Neural progenitor cell (in vitro differentiated cells): Measurements from ENCODE around the gene ZIC4. TPM values are rescaled to one million over a fixed set of nuclear protein-coding genes. Genes with fewer than 3 reads are reported as not detected.

ENCODE experiments used
- DNase-seq: peaks from one replicate; pipeline ENCODE4 v3.0.0-alpha.2; 2016; ENCODE audit warnings: low spot score
- H2AFZ ChIP-seq: fragments of 200-600 bp; sonication (generic); replicated peaks from 2 replicates; pipeline ENCODE4 v1.6.1; 2016; ENCODE audit warnings: antibody characterized with exemption
- H3F3A ChIP-seq: fragments of 200-600 bp; sonication (generic); 2 replicates; pipeline ENCODE4 v1.6.1; 2016; ENCODE audit warnings: antibody characterized with exemption, low read depth
- H3K27ac ChIP-seq: fragments of 200-600 bp; sonication (generic); 2 replicates; pipeline ENCODE4 v1.5.1; 2016; ENCODE audit warnings: mild to moderate bottlenecking
- H3K27me3 ChIP-seq: fragments of 200-600 bp; sonication (generic); 2 replicates; pipeline ENCODE4 v1.6.1; 2016; ENCODE audit warnings: mild to moderate bottlenecking, moderate library complexity
- H3K36me3 ChIP-seq: fragments of 200-600 bp; sonication (generic); 2 replicates; pipeline ENCODE4 v1.5.1; 2016
- H3K4me1 ChIP-seq: fragments of 200-600 bp; sonication (generic); 2 replicates; pipeline ENCODE4 v1.6.1; 2016; ENCODE audit warnings: mixed run types
- H3K4me2 ChIP-seq: fragments of 200-600 bp; sonication (generic); 2 replicates; pipeline ENCODE4 v1.6.1; 2016
- H3K4me3 ChIP-seq: fragments of 200-600 bp; sonication (generic); 2 replicates; pipeline ENCODE4 v1.5.1; 2016
- H3K79me2 ChIP-seq: fragments of 200-600 bp; sonication (generic); 2 replicates; pipeline ENCODE4 v1.6.1; 2016; ENCODE audit warnings: low read depth
- H3K9ac ChIP-seq: fragments of 200-600 bp; sonication (generic); 2 replicates; pipeline ENCODE4 v1.6.1; 2016
- H3K9me3 ChIP-seq: fragments of 200-600 bp; sonication (generic); 2 replicates; pipeline ENCODE4 v1.5.1; 2016; ENCODE audit warnings: low read depth
- H4K20me1 ChIP-seq: fragments of 200-600 bp; sonication (generic); 2 replicates; pipeline ENCODE4 v1.6.1; 2016; ENCODE audit warnings: low read depth
- H3K27ac Mint-ChIP-seq: 3 replicates; pipeline ENCODE4 v1.8.0; 2021; ENCODE audit warnings: mixed read lengths
- H3K27me3 Mint-ChIP-seq: 2 replicates; pipeline ENCODE4 v1.8.0; 2022; ENCODE audit warnings: low read depth, mild to moderate bottlenecking, inconsistent platforms, moderate library complexity, mixed read lengths; ENCODE audit not compliant: insufficient read depth
- H3K36me3 Mint-ChIP-seq: 3 replicates; pipeline ENCODE4 v1.8.0; 2021; ENCODE audit warnings: mixed read lengths
- H3K4me1 Mint-ChIP-seq: 3 replicates; pipeline ENCODE4 v1.8.0; 2021; ENCODE audit warnings: mixed read lengths
- H3K4me3 Mint-ChIP-seq: 3 replicates; pipeline ENCODE4 v1.8.0; 2021; ENCODE audit warnings: mild to moderate bottlenecking, moderate library complexity, mixed read lengths
- H3K9me3 Mint-ChIP-seq: 3 replicates; pipeline ENCODE4 v1.8.0; 2020; ENCODE audit warnings: mixed read lengths
- EZH2 ChIP-seq: fragments of 200-600 bp; sonication (generic); IDR thresholded peaks from 2 replicates; pipeline ENCODE4 v1.6.1; 2017; ENCODE audit warnings: antibody characterized with exemption, mild to moderate bottlenecking, moderate library complexity
- EZH2phosphoT487 ChIP-seq: fragments of 200-600 bp; sonication (generic); IDR thresholded peaks from 2 replicates; pipeline ENCODE4 v1.6.1; 2017; ENCODE audit warnings: antibody characterized with exemption
- total RNA-seq: library from RNA; depleted of rRNA; stranded (reverse); fragments of >200 nt; gene quantifications from 2 replicates; pipeline ENCODE4 v1.2.3, GENCODE V29; 2015; ENCODE audit warnings: low replicate concordance
- TF ChIP-seq, protein P1 (sequence below): fragments of 200-600 bp; sonication (generic); IDR thresholded peaks from 2 replicates; pipeline ENCODE4 v1.5.1; 2017; ENCODE audit warnings: antibody characterized with exemption, mild to moderate bottlenecking

ZIC4 gene
- total RNA-seq, 1 donor from 2014 or later = 0.64 TPM

DNA sequence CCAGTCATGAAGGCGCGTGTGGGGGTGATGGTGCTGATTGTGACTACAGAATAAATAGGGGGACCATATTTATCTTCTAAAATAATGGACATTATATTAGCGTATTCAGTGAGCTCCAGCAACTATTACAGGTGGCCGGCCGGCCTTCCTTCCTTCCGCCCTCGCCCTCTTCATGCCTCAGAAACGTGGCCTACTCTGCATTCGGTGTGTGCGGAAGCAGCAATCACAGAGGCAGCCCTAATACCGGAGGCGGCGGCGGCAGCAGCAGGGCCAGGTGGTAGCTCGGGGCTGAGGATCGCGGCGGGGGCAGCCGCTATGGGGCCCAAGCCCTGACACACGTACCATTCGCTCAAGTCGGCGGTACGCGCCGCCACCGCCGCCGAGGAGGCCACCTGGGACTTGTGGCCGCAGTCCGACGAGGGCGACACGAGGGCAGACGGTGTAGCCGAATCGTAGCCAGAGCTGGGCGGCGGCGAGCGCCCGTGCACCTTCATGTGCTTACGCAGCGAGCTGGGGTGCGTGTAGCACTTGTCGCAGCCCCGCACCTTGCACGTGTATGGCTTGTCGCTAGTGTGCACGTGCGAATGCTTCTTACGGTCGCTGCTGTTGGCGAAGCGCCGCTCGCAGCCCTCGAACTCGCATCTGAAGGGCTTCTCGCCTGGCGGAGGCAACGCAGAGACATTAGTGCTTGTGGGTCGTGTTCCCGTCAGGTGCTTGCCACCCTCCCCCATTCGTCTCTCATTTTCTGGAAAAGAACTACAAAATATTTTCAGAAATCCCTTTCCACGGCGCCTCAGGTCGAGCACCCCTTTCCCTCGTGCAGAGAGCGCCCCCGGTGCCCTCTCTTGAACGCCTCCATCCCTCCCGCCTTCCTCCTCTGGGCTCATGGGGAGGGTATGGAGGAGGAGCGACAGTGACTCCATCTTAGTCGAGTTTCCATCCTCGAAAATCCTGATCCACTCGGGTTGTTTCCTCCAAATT lies 15.5 kb downstream of the ZIC4 start:
- peak overlapping the region; percentile 60 for H3K4me3 ChIP-seq
- no peak overlapping the region for H3K9ac ChIP-seq
- peaks cover 31% of the 10 kb centered on the region for H3K36me3 Mint-ChIP-seq
- H3K27me3 ChIP-seq = peaks cover 100% of the 10 kb centered on the region
- H2AFZ ChIP-seq = peak overlapping the region; percentile 70
- peaks cover 61% of the 10 kb centered on the region for H3F3A ChIP-seq
- peak; percentile 52 for DNase-seq
- H3K4me3 Mint-ChIP-seq = peak overlapping the region; percentile 91
- H4K20me1 ChIP-seq = peaks cover 73% of the 10 kb centered on the region
- no peaks in the 10 kb centered on the region for H3K79me2 ChIP-seq
- peaks cover 29% of the 10 kb centered on the region for H3K27me3 Mint-ChIP-seq
- H3K4me2 ChIP-seq = peak overlapping the region; percentile 94
- H3K9me3 Mint-ChIP-seq = peaks cover 2% of the 10 kb centered on the region
- H3K4me1 ChIP-seq = peaks cover 62% of the 10 kb centered on the region
- peaks cover 86% of the 10 kb centered on the region for H3K4me1 Mint-ChIP-seq
- TF ChIP-seq EZH2 (peak; percentile 97), EZH2phosphoT487 (peak; percentile 92)
- TF ChIP-seq, protein P1, sequence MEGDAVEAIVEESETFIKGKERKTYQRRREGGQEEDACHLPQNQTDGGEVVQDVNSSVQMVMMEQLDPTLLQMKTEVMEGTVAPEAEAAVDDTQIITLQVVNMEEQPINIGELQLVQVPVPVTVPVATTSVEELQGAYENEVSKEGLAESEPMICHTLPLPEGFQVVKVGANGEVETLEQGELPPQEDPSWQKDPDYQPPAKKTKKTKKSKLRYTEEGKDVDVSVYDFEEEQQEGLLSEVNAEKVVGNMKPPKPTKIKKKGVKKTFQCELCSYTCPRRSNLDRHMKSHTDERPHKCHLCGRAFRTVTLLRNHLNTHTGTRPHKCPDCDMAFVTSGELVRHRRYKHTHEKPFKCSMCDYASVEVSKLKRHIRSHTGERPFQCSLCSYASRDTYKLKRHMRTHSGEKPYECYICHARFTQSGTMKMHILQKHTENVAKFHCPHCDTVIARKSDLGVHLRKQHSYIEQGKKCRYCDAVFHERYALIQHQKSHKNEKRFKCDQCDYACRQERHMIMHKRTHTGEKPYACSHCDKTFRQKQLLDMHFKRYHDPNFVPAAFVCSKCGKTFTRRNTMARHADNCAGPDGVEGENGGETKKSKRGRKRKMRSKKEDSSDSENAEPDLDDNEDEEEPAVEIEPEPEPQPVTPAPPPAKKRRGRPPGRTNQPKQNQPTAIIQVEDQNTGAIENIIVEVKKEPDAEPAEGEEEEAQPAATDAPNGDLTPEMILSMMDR = peak; percentile 18
- peak overlapping the region; percentile 100 for H3K27ac Mint-ChIP-seq
- no peaks in the 10 kb centered on the region for H3K9me3 ChIP-seq
- no peak overlapping the region for H3K27ac ChIP-seq
- H3K36me3 ChIP-seq = no peaks in the 10 kb centered on the region

DNA sequence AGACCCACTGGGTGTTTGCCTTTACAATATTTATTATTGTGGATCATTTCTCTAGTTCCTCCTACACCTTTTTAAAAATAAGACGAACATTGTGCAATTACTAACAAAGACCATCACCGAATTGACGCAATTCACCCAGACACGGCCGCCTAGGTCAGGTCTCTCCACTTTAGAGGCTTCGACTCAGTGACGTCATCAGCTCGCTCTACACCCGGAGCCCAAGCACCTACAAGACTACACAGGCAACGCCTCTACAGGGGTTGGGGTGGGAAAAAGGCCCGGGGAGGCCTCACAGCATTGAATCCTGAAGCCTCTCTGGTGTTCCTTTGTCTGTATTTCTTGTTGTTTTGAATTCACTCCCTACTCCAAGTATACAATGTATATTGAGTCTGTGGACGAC lies 16.6 kb downstream of the ZIC4 start:
- Histone ChIP-seq H3K4me2 (no peak overlapping the region), H3K79me2 (no peaks in the 10 kb centered on the region), H3F3A (peaks cover 59% of the 10 kb centered on the region), H4K20me1 (peaks cover 68% of the 10 kb centered on the region), H3K9me3 (no peaks in the 10 kb centered on the region), H3K4me1 (peaks cover 60% of the 10 kb centered on the region), H3K4me3 (no peak overlapping the region), H3K27ac (no peak overlapping the region), H3K9ac (no peak overlapping the region), H2AFZ (no peak overlapping the region), H3K27me3 (peaks cover 100% of the 10 kb centered on the region), H3K36me3 (no peaks in the 10 kb centered on the region)
- Mint-ChIP-seq H3K4me3 (peak overlapping the region; percentile 91), H3K27me3 (peaks cover 21% of the 10 kb centered on the region), H3K4me1 (peaks cover 86% of the 10 kb centered on the region), H3K36me3 (peaks cover 27% of the 10 kb centered on the region), H3K27ac (peak overlapping the region; percentile 100), H3K9me3 (peaks cover 2% of the 10 kb centered on the region)
- DNase-seq = peak; percentile 68
- TF ChIP-seq EZH2phosphoT487 (no peak), EZH2 (no peak)
- TF ChIP-seq, protein P1 = no peak

DNA sequence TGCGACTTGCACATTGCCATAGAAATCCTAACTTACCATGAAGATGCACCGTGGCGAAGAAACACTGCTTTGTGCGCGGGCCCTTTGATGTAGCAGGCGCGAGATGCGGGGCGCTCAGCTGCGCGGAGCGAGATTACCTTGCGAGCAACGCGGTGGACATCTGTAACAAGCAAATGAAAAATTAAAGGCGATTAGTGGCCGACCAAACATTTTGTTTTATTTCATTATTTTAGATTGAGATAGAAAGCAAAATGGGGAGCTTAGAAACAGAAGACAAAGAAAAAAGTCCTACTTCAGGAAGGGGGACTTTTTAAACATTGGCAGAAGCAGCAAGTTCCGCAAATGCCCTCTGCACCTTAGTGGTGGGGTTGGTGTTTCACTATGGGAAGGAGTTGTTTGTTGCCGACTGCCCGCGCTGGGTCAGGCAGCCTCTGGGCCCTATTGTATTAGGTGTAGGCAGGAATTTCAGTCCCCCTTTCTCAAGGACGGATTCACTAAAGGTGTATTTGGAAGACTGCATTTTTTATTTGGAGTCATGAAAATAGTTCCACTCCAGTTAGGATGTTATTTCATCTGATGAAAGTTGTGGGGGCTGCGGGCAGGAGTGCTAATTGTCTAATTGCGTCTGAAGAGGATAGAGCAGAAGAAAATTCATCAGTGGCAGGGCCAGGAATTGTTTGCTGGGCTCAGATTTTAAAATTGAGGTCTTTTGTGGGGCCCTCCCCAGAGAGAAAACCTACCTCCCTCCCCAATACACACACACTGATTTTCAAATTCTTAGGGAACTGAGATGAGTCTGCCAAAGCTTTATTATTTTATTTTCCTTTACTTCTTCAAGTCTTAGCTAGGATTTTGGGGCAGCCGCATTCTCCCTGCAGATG lies 17.4 kb downstream of the ZIC4 start:
- peak; percentile 68 for DNase-seq
- peak overlapping the region; percentile 100 for H3K27ac Mint-ChIP-seq
- peaks cover 26% of the 10 kb centered on the region for H3K36me3 Mint-ChIP-seq

More for the DNA sequence above, 17.4 kb downstream of the ZIC4 start:
- Histone ChIP-seq H3K27ac (no peak overlapping the region), H3K4me1 (peaks cover 57% of the 10 kb centered on the region), H3K27me3 (peaks cover 100% of the 10 kb centered on the region), H3K4me3 (no peak overlapping the region), H3K9ac (no peak overlapping the region), H3K36me3 (no peaks in the 10 kb centered on the region), H2AFZ (no peak overlapping the region), H3K79me2 (no peaks in the 10 kb centered on the region), H4K20me1 (peaks cover 68% of the 10 kb centered on the region), H3F3A (peaks cover 59% of the 10 kb centered on the region), H3K4me2 (peak overlapping the region; percentile 50), H3K9me3 (no peaks in the 10 kb centered on the region)
- H3K27me3 Mint-ChIP-seq = peaks cover 17% of the 10 kb centered on the region
- TF ChIP-seq EZH2 = peak; percentile 90
- TF ChIP-seq EZH2phosphoT487 = peak; percentile 19
- TF ChIP-seq, protein P1 = no peak
- peaks cover 2% of the 10 kb centered on the region for H3K9me3 Mint-ChIP-seq
- peak overlapping the region; percentile 91 for H3K4me3 Mint-ChIP-seq
- peaks cover 88% of the 10 kb centered on the region for H3K4me1 Mint-ChIP-seq
